Measurements from ENCODE around the gene OAS3. TPM values are rescaled to one million over a fixed set of nuclear protein-coding genes. Genes with fewer than 3 reads are reported as not detected.

Gene OAS3, protein sequence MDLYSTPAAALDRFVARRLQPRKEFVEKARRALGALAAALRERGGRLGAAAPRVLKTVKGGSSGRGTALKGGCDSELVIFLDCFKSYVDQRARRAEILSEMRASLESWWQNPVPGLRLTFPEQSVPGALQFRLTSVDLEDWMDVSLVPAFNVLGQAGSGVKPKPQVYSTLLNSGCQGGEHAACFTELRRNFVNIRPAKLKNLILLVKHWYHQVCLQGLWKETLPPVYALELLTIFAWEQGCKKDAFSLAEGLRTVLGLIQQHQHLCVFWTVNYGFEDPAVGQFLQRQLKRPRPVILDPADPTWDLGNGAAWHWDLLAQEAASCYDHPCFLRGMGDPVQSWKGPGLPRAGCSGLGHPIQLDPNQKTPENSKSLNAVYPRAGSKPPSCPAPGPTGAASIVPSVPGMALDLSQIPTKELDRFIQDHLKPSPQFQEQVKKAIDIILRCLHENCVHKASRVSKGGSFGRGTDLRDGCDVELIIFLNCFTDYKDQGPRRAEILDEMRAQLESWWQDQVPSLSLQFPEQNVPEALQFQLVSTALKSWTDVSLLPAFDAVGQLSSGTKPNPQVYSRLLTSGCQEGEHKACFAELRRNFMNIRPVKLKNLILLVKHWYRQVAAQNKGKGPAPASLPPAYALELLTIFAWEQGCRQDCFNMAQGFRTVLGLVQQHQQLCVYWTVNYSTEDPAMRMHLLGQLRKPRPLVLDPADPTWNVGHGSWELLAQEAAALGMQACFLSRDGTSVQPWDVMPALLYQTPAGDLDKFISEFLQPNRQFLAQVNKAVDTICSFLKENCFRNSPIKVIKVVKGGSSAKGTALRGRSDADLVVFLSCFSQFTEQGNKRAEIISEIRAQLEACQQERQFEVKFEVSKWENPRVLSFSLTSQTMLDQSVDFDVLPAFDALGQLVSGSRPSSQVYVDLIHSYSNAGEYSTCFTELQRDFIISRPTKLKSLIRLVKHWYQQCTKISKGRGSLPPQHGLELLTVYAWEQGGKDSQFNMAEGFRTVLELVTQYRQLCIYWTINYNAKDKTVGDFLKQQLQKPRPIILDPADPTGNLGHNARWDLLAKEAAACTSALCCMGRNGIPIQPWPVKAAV
- 8.5 and 13.7 TPM in 2 replicates for total RNA-seq

DNA sequence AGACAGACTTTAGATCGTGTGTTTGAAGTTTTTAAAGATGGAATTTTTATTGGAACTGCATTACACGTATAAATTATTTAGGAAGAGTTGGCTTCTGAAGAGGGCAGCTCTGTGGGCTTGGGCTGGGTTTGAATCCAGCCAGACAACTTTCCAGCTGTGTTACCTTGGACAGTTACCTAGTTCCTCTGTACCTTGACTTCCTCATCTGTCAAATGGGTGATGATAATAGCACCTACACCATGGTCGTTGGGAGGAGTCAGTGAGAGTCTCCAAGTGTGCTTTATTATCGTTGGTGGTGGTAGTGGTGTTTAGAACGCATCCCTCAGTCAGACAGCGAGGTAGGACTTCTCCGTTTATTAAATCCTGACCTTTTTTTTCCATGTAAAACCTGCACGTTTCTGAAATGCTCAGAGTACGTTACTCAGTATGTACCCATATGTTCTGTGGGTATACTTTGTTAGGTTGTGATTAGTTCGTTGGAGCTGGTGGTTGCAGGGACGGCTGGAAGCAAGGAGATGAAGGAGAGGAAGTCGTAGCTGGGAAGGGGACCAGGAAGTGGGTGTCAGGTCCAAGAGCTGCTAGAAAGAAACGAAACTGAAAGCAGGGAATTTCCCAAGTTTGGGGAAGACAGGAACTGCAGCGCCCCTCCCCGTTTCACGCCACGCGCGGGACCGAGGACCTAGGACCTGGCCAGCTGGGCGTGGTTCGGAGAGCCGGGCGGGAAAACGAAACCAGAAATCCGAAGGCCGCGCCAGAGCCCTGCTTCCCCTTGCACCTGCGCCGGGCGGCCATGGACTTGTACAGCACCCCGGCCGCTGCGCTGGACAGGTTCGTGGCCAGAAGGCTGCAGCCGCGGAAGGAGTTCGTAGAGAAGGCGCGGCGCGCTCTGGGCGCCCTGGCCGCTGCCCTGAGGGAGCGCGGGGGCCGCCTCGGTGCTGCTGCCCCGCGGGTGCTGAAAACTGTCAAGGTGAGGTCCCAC lies at the start of gene OAS3:
Gene OAS3 (plus strand): TSS at position 734 of the 979 bp plus-strand sequence. CDS start 57 bp downstream, at position 791.

DNA sequence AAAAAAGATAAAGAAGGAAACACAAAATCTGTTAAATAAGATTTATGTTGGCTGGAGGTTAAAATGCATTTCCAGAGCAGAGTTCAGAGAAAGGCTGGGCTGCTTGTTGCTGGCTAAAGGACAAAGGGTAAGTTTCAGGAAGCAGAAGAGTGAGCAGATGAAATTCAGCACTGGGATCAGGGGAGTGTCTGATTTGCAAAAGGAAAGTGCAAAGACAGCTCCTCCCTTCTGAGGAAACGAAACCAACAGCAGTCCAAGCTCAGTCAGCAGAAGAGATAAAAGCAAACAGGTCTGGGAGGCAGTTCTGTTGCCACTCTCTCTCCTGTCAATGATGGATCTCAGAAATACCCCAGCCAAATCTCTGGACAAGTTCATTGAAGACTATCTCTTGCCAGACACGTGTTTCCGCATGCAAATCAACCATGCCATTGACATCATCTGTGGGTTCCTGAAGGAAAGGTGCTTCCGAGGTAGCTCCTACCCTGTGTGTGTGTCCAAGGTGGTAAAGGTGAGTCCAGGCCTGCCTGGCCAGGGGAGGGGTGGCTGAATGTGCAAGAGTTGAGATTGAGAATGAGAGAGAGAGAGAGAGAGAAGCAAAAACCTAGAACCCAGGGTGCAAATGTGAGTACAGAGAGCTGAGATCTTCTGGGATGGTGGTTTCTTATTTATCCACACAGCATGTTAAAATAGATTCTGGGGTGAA lies 31.4 kb upstream of the OAS3 start, which contains the start of gene OAS1:
Gene OAS1 (plus strand): TSS at position 251 of the 703 bp plus-strand sequence. CDS start 78 bp downstream, at position 329.

DNA sequence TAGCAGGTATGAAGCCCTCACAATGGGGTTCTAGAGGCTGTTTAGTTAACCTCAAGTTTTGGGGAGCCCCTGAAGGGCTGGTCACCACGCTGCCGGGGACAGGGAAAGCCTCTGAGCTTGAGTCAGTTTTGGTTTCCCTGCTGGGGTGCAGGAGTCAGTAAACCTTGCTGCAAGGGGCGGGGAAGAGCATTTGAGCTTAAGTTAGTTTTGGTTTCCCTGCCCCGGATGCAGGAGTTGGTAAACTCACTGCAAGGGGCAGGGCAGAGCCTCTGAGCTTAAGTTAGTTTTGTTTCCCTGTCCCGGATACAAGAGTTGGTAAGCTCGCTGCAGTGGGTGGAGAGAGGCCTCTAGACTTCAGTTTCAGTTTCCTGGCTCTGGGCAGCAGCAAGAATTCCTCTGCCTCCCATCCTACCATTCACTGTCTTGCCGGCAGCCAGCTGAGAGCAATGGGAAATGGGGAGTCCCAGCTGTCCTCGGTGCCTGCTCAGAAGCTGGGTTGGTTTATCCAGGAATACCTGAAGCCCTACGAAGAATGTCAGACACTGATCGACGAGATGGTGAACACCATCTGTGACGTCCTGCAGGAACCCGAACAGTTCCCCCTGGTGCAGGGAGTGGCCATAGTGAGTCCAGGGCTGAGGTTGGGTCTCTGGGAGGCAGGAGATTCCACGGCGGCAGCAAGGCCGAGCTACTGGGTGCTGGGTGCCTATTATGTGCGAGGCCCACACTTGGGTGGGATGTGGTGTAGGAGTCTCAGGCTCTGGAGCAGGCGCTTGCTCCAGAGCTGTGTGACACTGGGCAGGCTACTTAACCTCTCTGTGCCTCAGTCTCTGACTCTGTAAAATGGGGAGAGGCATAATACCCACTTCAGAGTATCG lies 40.1 kb downstream of the OAS3 start, which contains the start of gene OAS2:
Gene OAS2 (plus strand): TSS at position 357 of the 878 bp plus-strand sequence. CDS start 90 bp downstream, at position 447.

Other genes with a start within 250 kb of the OAS3 start
- gene RPH3A, start 146.7 kb upstream of the OAS3 start, total RNA-seq, result under 0.01 and 0.29 TPM in 2 replicates
- 7.5 and 21.6 TPM in 2 replicates for gene OAS1, start 31.5 kb upstream of the OAS3 start, total RNA-seq
- gene OAS2, start 40.0 kb downstream of the OAS3 start, total RNA-seq, result 3.3 and 4.6 TPM in 2 replicates
- not detected in 2 replicates for gene DTX1, start 118.3 kb downstream of the OAS3 start, total RNA-seq
- not detected in 2 replicates for gene RASAL1, start 197.3 kb downstream of the OAS3 start, total RNA-seq
- not detected in 2 replicates for gene CFAP73, start 211.2 kb downstream of the OAS3 start, total RNA-seq
- 56.8 and 65.6 TPM in 2 replicates for gene DDX54, start 247.0 kb downstream of the OAS3 start, total RNA-seq
- 24.8 and 25.5 TPM in 2 replicates for gene RITA1, start 247.2 kb downstream of the OAS3 start, total RNA-seq